Measurements from ENCODE around the gene GRAMD1B.

Gene GRAMD1B

GRCh38 chr11:123409456-123410217 lies 20.4 kb upstream of the GRAMD1B start:
- DNase-seq = no peak

- DNase-seq = no peak
Measured at GRCh38 chr11:123410218-123410549, 19.9 kb upstream of the GRAMD1B start.

- DNase-seq = no peak
Measured at GRCh38 chr11:123413636-123414035, 16.4 kb upstream of the GRAMD1B start.

GRCh38 chr11:123416566-123416965 lies 13.5 kb upstream of the GRAMD1B start:
- DNase-seq = no peak

GRCh38 chr11:123418351-123419114 lies 11.5 kb upstream of the GRAMD1B start:
- DNase-seq = no peak

- no peak for DNase-seq
Measured at GRCh38 chr11:123419731-123420452, 10.2 kb upstream of the GRAMD1B start.

GRCh38 chr11:123421589-123421988 lies 8.5 kb upstream of the GRAMD1B start:
- no peak for DNase-seq

GRCh38 chr11:123425367-123425766 lies 4.7 kb upstream of the GRAMD1B start:
- DNase-seq = no peak

GRCh38 chr11:123426789-123427188 lies 3.3 kb upstream of the GRAMD1B start:
- no peak for DNase-seq

GRCh38 chr11:123427405-123427804 lies 2.7 kb upstream of the GRAMD1B start:
- no peak for DNase-seq

GRCh38 chr11:123428116-123428715 lies 1.9 kb upstream of the GRAMD1B start:
- DNase-seq = no peak

GRCh38 chr11:123429336-123429735 lies 733 bp upstream of the GRAMD1B start:
- no peak for DNase-seq

- DNase-seq = no peak
Measured at GRCh38 chr11:123430721-123431497, 840 bp downstream of the GRAMD1B start.

GRCh38 chr11:123431619-123432018 lies 1.6 kb downstream of the GRAMD1B start:
- DNase-seq = no peak

- DNase-seq = no peak
Measured at GRCh38 chr11:123434262-123434661, 4.2 kb downstream of the GRAMD1B start.

GRCh38 chr11:123434911-123435310 lies 4.8 kb downstream of the GRAMD1B start:
- no peak for DNase-seq

- DNase-seq = no peak
Measured at GRCh38 chr11:123437236-123437979, 7.3 kb downstream of the GRAMD1B start.

GRCh38 chr11:123438131-123438627 lies 8.1 kb downstream of the GRAMD1B start:
- DNase-seq = no peak

- DNase-seq = no peak
Measured at GRCh38 chr11:123439616-123440015, 9.5 kb downstream of the GRAMD1B start.

GRCh38 chr11:123441161-123441560 lies 11.1 kb downstream of the GRAMD1B start:
- DNase-seq = no peak

GRCh38 chr11:123443851-123444623 lies 14.0 kb downstream of the GRAMD1B start:
- DNase-seq = no peak

Measured in NCI-H2081 treated with DMSO at 0.1 percent for 48 hours (cell line).